NB4 (cell line): ENCODE results near the gene TRIML2.

ENCODE experiments used
- DNase-seq: peaks from one replicate; pipeline ENCODE4 v3.0.0; 2010; ENCODE audit warnings: low read depth
- H3K4me3 ChIP-seq: one replicate; pipeline ENCODE4 v1.5.1; 2011; ENCODE audit warnings: mild to moderate bottlenecking, low read depth, low read length, moderate library complexity
- CTCF ChIP-seq: IDR thresholded peaks from one replicate; pipeline ENCODE4 v1.5.1; 2012; ENCODE audit warnings: low read depth, low read length
- MAX ChIP-seq: IDR thresholded peaks from 2 replicates; pipeline ENCODE4 v1.6.1; 2011; ENCODE audit warnings: low read depth, low read length
- MYC ChIP-seq: IDR thresholded peaks from 2 replicates; pipeline ENCODE4 v1.6.1; 2011; ENCODE audit warnings: low read depth, low read length
- POLR2A ChIP-seq: IDR thresholded peaks from 2 replicates; pipeline ENCODE4 v1.6.1; 2011; ENCODE audit warnings: mild to moderate bottlenecking; ENCODE audit not compliant: insufficient read length; ENCODE audit errors: extremely low read depth

The TRIML2 gene

GRCh38 chr4:188111955-188112354, 2.6 kb upstream of the TRIML2 start:
- TF ChIP-seq POLR2A (no peak), MAX (no peak), CTCF (no peak), MYC (no peak)
- no peak overlapping the region for H3K4me3 ChIP-seq
- no peak for DNase-seq

GRCh38 chr4:188110741-188111471, 1.5 kb upstream of the TRIML2 start:
- DNase-seq, result no peak
- TF ChIP-seq POLR2A, result no peak
- TF ChIP-seq MAX, result no peak
- TF ChIP-seq CTCF, result no peak
- no peak overlapping the region for H3K4me3 ChIP-seq

GRCh38 chr4:188110036-188110435, 633 bp upstream of the TRIML2 start:
- DNase-seq, result no peak
- no peak overlapping the region for H3K4me3 ChIP-seq

GRCh38 chr4:188107931-188108843, 1.2 kb downstream of the TRIML2 start:
- no peak overlapping the region for H3K4me3 ChIP-seq
- no peak for DNase-seq
- no peak for TF ChIP-seq CTCF
- no peak for TF ChIP-seq MYC
- no peak for TF ChIP-seq POLR2A
- no peak for TF ChIP-seq MAX

More at GRCh38 chr4:188110036-188110435, 633 bp upstream of the TRIML2 start:
- TF ChIP-seq CTCF, result no peak
- no peak for TF ChIP-seq POLR2A
- TF ChIP-seq MYC, result no peak
- TF ChIP-seq MAX, result no peak

GRCh38 chr4:188106454-188106853, 2.9 kb downstream of the TRIML2 start:
- no peak for DNase-seq
- no peak for TF ChIP-seq MYC
- TF ChIP-seq POLR2A, result no peak
- no peak for TF ChIP-seq MAX
- no peak for TF ChIP-seq CTCF
- no peak overlapping the region for H3K4me3 ChIP-seq
